ENCODE results near the gene SC5D. TPM values are rescaled to one million over a fixed set of nuclear protein-coding genes. Genes with fewer than 3 reads are reported as not detected.

SC5D gene
- polyA plus RNA-seq, 4 donors = 17.8 to 54.1 (median 26.3) TPM

- 70 to 78% (median 74%) methylated on average over 16 of the region's 16 CpGs for WGBS, 3 donors
- Histone ChIP-seq H3K4me3 (ENCODE audit: low read depth in 1 of 3, low read length in 3 of 3) (no peak overlapping the region), H3K9me3 (ENCODE audit: control insufficient read depth in 2 of 2, insufficient read depth in 1 of 2, low read depth in 1 of 2, low read length in 1 of 2) (peaks cover 0 to 2% of the 10 kb centered on the region in 2 donors), H3K27ac (ENCODE audit: low read depth in 1 of 3, low read length in 2 of 3) (no peak overlapping the region), H3K36me3 (ENCODE audit: control insufficient read depth in 3 of 3, insufficient read depth in 2 of 3, low read depth in 1 of 3, low read length in 3 of 3) (no peaks in the 10 kb centered on the region), H3K27me3 (ENCODE audit: control insufficient read depth in 3 of 3, insufficient read depth in 3 of 3, low read length in 3 of 3) (peaks cover 0 to 2% (median 0%) of the 10 kb centered on the region in 3 donors), H3K4me1 (ENCODE audit: control insufficient read depth in 3 of 3, insufficient read depth in 2 of 3, low read depth in 1 of 3, low read length in 2 of 3) (no peaks in the 10 kb centered on the region)
- DNase-seq (peak in 1 of 2 donors; percentile 12), FAIRE-seq (no peak)
Observed at GRCh38 chr11:121328176-121328966, 35.8 kb downstream of the SC5D start.

DNA sequence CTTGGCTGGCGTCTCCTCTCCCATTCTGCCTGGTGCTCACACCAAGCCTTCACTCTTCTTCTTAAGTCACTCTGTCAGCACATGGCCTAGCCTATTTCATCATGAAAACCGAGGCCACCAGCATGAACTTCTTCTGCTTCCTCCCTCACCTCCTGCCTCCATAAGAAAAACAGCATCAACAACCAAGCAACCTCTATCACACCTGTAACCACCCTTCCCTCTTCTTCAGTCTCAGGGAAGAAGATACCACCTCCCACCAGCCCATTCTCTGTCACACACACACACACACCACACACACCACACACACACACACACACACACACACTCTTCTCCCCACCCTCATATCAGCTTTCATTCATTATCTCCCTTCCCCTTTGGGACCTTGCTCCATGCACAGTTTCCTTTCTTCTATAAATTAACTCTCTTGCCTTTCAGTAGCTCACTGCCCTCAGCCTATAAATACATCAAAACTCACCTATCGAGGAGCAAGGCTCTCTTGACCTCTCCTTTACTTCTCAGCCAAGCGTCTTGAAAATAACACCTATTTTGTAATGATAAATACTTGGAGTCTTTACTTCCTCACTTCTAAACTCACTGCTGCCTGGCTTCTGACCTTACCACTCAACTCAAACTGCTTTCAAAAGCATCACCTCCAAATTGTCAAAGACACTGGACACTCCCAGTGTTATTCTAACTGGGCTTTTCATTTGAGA lies 36.6 kb downstream of the SC5D start:
- WGBS, 3 donors = 54 to 63% (median 55%) methylated on average over 4 of the region's 4 CpGs
- DNase-seq = peak; percentile 11 to 20

GRCh38 chr11:121329781-121330395 lies 37.3 kb downstream of the SC5D start:
- Histone ChIP-seq H3K4me1 (ENCODE audit: control insufficient read depth in 3 of 3, insufficient read depth in 2 of 3, low read depth in 1 of 3, low read length in 2 of 3) (no peaks in the 10 kb centered on the region), H3K27ac (ENCODE audit: low read depth in 1 of 3, low read length in 2 of 3) (no peak overlapping the region), H3K27me3 (ENCODE audit: control insufficient read depth in 3 of 3, insufficient read depth in 3 of 3, low read length in 3 of 3) (peaks cover 0 to 2% (median 0%) of the 10 kb centered on the region in 3 donors), H3K36me3 (ENCODE audit: control insufficient read depth in 3 of 3, insufficient read depth in 2 of 3, low read depth in 1 of 3, low read length in 3 of 3) (no peaks in the 10 kb centered on the region), H3K4me3 (ENCODE audit: low read depth in 1 of 3, low read length in 3 of 3) (no peak overlapping the region), H3K9me3 (ENCODE audit: control insufficient read depth in 2 of 2, insufficient read depth in 1 of 2, low read depth in 1 of 2, low read length in 1 of 2) (peaks cover 0 to 2% of the 10 kb centered on the region in 2 donors)
- peak; percentile 63 to 69 for DNase-seq
- no peak for FAIRE-seq
- 85 to 93% (median 91%) methylated on average over 3 of the region's 3 CpGs for WGBS, 3 donors

More for the DNA sequence above, 36.6 kb downstream of the SC5D start:
- Histone ChIP-seq H3K4me1 (ENCODE audit: control insufficient read depth in 3 of 3, insufficient read depth in 2 of 3, low read depth in 1 of 3, low read length in 2 of 3) (no peaks in the 10 kb centered on the region), H3K9me3 (ENCODE audit: control insufficient read depth in 2 of 2, insufficient read depth in 1 of 2, low read depth in 1 of 2, low read length in 1 of 2) (peaks cover 0 to 2% of the 10 kb centered on the region in 2 donors), H3K36me3 (ENCODE audit: control insufficient read depth in 3 of 3, insufficient read depth in 2 of 3, low read depth in 1 of 3, low read length in 3 of 3) (no peaks in the 10 kb centered on the region), H3K4me3 (ENCODE audit: low read depth in 1 of 3, low read length in 3 of 3) (no peak overlapping the region), H3K27ac (ENCODE audit: low read depth in 1 of 3, low read length in 2 of 3) (no peak overlapping the region), H3K27me3 (ENCODE audit: control insufficient read depth in 3 of 3, insufficient read depth in 3 of 3, low read length in 3 of 3) (peaks cover 0 to 2% (median 0%) of the 10 kb centered on the region in 3 donors)
- no peak for FAIRE-seq

GRCh38 chr11:121330614-121331435 lies 38.3 kb downstream of the SC5D start:
- H3K36me3 ChIP-seq (ENCODE audit: control insufficient read depth in 3 of 3, insufficient read depth in 2 of 3, low read depth in 1 of 3, low read length in 3 of 3) = no peaks in the 10 kb centered on the region

GRCh38 chr11:121334973-121335710 lies 42.6 kb downstream of the SC5D start:
- peaks cover 0 to 2% (median 0%) of the 10 kb centered on the region in 3 donors for H3K27me3 ChIP-seq (ENCODE audit: control insufficient read depth in 3 of 3, insufficient read depth in 3 of 3, low read length in 3 of 3)
- FAIRE-seq (no peak), DNase-seq (no peak)
- no peaks in the 10 kb centered on the region for H3K4me1 ChIP-seq (ENCODE audit: control insufficient read depth in 3 of 3, insufficient read depth in 2 of 3, low read depth in 1 of 3, low read length in 2 of 3)
- peaks cover 0 to 2% of the 10 kb centered on the region in 2 donors for H3K9me3 ChIP-seq (ENCODE audit: control insufficient read depth in 2 of 2, insufficient read depth in 1 of 2, low read depth in 1 of 2, low read length in 1 of 2)
- H3K36me3 ChIP-seq (ENCODE audit: control insufficient read depth in 3 of 3, insufficient read depth in 2 of 3, low read depth in 1 of 3, low read length in 3 of 3) = no peaks in the 10 kb centered on the region
- WGBS, 3 donors = 66 to 74% (median 70%) methylated on average over 7 of the region's 7 CpGs
- H3K4me3 ChIP-seq (ENCODE audit: low read depth in 1 of 3, low read length in 3 of 3) = no peak overlapping the region
- no peak overlapping the region for H3K27ac ChIP-seq (ENCODE audit: low read depth in 1 of 3, low read length in 2 of 3)

More at GRCh38 chr11:121330614-121331435, 38.3 kb downstream of the SC5D start:
- no peak for DNase-seq
- no peak for FAIRE-seq
- 90 to 96% (median 93%) methylated on average over 19 of the region's 19 CpGs for WGBS, 3 donors
- Histone ChIP-seq H3K4me3 (ENCODE audit: low read depth in 1 of 3, low read length in 3 of 3) (no peak overlapping the region), H3K9me3 (ENCODE audit: control insufficient read depth in 2 of 2, insufficient read depth in 1 of 2, low read depth in 1 of 2, low read length in 1 of 2) (peaks cover 0 to 2% of the 10 kb centered on the region in 2 donors), H3K4me1 (ENCODE audit: control insufficient read depth in 3 of 3, insufficient read depth in 2 of 3, low read depth in 1 of 3, low read length in 2 of 3) (no peaks in the 10 kb centered on the region), H3K27me3 (ENCODE audit: control insufficient read depth in 3 of 3, insufficient read depth in 3 of 3, low read length in 3 of 3) (peaks cover 0 to 2% (median 0%) of the 10 kb centered on the region in 3 donors), H3K27ac (ENCODE audit: low read depth in 1 of 3, low read length in 2 of 3) (no peak overlapping the region)

DNA sequence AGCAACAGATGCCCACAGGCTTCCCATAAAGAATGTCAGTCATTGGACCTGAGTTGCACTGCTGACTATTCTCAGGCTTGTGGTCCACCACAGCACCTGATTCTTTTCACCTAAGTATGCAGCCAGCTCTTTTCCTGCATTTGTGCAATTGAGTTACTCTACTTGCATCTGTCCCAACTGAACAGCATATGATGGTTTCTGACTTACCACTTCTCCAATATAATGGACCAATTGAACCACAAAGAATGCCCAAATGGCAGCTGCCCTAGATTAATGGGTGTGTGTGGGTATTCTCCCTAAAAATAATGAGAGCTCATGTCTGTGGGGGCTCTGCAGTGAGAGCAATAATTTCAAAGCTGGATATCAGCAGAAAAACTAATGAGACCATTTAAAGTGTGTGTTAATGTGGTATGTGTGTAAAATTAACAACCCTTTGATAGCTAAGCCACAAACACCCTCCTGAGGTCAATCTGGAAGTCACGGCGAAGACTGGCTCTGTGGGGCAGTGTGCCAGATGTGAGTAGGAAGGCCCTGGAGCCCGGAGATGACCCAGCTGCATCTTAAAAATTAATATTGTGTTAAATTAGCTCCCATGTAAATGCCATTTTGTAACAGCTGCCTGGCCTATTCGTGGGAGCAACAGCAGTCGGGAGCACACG lies 43.8 kb downstream of the SC5D start:
- no peak for DNase-seq
- 71 to 81% (median 73%) methylated on average over 6 of the region's 6 CpGs for WGBS, 3 donors
- no peaks in the 10 kb centered on the region for H3K4me1 ChIP-seq (ENCODE audit: control insufficient read depth in 3 of 3, insufficient read depth in 2 of 3, low read depth in 1 of 3, low read length in 2 of 3)
- no peak overlapping the region for H3K27ac ChIP-seq (ENCODE audit: low read depth in 1 of 3, low read length in 2 of 3)
- H3K4me3 ChIP-seq (ENCODE audit: low read depth in 1 of 3, low read length in 3 of 3) = no peak overlapping the region
- no peak for FAIRE-seq
- peaks cover 0 to 2% of the 10 kb centered on the region in 2 donors for H3K9me3 ChIP-seq (ENCODE audit: control insufficient read depth in 2 of 2, insufficient read depth in 1 of 2, low read depth in 1 of 2, low read length in 1 of 2)
- H3K36me3 ChIP-seq (ENCODE audit: control insufficient read depth in 3 of 3, insufficient read depth in 2 of 3, low read depth in 1 of 3, low read length in 3 of 3) = no peaks in the 10 kb centered on the region
- H3K27me3 ChIP-seq (ENCODE audit: control insufficient read depth in 3 of 3, insufficient read depth in 3 of 3, low read length in 3 of 3) = peaks cover 0 to 2% (median 0%) of the 10 kb centered on the region in 3 donors

- 89 to 96% (median 93%) methylated on average over 2 of the region's 2 CpGs for WGBS, 3 donors
- Histone ChIP-seq H3K27ac (ENCODE audit: low read depth in 1 of 3, low read length in 2 of 3) (no peak overlapping the region), H3K4me3 (ENCODE audit: low read depth in 1 of 3, low read length in 3 of 3) (no peak overlapping the region), H3K4me1 (ENCODE audit: control insufficient read depth in 3 of 3, insufficient read depth in 2 of 3, low read depth in 1 of 3, low read length in 2 of 3) (no peaks in the 10 kb centered on the region), H3K36me3 (ENCODE audit: control insufficient read depth in 3 of 3, insufficient read depth in 2 of 3, low read depth in 1 of 3, low read length in 3 of 3) (no peaks in the 10 kb centered on the region), H3K9me3 (ENCODE audit: control insufficient read depth in 2 of 2, insufficient read depth in 1 of 2, low read depth in 1 of 2, low read length in 1 of 2) (peaks cover 0 to 2% of the 10 kb centered on the region in 2 donors), H3K27me3 (ENCODE audit: control insufficient read depth in 3 of 3, insufficient read depth in 3 of 3, low read length in 3 of 3) (peaks cover 0 to 2% (median 0%) of the 10 kb centered on the region in 3 donors)
- FAIRE-seq (no peak), DNase-seq (no peak)
Observed at GRCh38 chr11:121337078-121337477, 44.5 kb downstream of the SC5D start.
